ENCODE data around the gene HIP1.
A peak's percentile ranks its signal among the peaks of the same experiment; 100 is the strongest.
"Not testable (repeated sequence)": the region's sequence is repeated elsewhere in the genome, so short reads cannot be mapped to it uniquely, and the experiment has no call there.

Gene HIP1

DNA sequence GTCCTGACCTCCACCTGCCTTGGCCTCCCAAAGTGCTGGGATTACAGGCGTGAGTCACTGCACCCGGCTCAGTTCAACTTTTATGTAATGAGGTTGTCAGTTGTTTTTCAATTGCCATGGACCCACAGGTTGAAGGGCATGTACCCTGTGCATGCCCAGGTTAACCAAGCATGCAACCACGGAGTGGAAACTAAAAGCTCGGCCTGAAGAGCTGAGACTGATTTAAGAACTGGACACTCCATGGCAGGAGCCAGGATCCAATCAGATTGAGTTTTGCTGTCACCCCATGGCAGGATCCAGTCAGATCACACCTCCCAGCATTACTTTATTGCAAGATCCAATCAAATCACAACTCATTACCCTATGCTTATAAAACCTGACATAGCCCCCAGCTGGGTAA, 229.7 kb downstream of the HIP1 start:
- not testable (repeated sequence) for DNase-seq (ENCODE audit: low read depth)

DNA sequence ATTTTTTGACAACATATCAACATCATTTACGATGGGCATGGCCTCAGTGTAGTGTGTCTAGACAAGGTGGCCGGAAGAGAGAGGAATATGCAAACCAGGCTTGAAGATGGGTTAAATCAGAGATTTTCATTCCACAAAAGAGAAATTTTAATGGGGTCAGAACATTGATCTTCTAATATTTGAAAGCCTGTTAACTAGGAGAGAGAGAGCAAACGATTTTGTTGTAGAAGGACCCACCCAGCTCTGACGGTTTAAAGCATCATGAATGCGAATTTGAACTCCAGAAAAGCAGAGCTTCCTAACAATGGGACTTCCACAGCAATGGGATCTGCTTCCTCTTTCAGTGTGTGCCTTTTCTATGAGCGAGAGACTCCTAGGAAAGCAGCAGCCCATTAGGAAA, 246.7 kb downstream of the HIP1 start, which contains the start of gene SPDYE5:
SPDYE5 (plus strand) TSS at position 301 of the 400 bp plus-strand sequence. CDS start 1,728 bp downstream, outside the sequence.
- not testable (repeated sequence) for DNase-seq (ENCODE audit: low read depth)

DNA sequence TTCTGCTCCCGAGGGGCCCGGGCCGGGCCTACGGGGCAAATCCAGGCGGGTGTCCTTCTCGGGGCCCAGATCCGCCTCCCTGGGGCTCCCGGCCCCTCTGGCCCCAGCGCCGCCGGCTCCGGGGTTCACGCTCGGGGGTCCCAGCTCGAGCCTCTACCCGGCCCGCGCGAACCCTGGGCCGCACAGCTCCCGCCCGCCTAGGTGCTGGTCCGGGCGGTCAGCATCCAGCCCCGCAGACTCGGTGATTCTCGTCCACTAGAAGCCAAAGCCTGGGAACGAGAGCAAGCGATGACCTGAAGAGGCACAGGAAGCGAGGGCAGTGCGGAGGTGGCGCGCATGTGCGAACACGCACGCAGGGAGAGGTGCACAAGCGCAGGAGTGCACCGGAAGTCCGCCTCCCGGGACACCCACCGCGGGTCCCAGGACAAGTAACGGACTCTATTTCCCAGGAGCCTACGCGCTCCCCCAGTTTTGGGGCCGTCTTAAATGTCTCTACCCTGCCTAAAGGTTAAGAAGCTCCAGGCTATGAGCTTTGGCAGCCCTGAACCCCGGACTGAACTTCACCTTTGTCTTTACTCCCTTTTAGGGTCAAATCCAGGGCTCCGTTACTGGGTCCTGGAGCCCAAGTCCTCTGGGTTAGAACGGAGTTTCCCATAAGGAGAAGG, 252.6 kb downstream of the HIP1 start, which contains the start of gene POM121C:
POM121C (minus strand) TSS at position 321 of the 665 bp plus-strand sequence. CDS start 44,803 bp downstream, outside the sequence.
- DNase-seq (ENCODE audit: low read depth), result peak; percentile 74

DNA sequence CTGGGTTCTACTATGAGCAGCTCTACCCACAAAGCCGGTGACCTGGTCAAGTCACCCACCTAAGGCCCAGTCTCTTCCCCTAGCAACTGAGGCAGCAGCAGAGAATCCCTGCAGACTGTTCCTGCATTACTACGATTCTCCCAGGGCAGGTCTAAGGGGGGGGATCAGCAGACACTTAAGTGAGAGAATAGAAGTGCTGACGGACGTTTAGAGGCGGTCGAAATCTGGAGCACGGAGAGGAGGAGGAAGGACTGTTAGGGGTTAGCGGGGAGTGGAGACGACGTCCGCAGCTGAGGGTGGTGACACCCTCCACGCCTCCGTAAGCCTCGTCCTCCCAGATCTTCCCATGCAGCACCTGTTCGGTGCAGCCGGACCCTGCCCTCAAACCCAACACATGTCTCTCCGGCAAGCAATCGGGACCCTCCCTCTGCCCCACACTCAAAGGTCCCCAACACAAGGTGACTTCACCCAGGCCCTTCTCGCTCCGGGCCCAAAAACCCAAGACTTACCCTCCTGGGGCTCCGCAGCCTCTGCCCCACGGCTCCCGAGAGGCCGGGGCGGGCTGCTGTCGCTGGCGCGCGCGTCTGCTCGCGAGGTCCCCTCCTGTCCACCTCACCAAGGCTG, 253.3 kb downstream of the HIP1 start:
- not testable (repeated sequence) for DNase-seq (ENCODE audit: low read depth)

Data from stimulated activated CD8-positive, alpha-beta memory T cell treated with anti-CD3 and anti-CD28 coated beads, Interleukin-12 subunit alpha, Interleukin-12 subunit beta, amount 100 ng/mL, for 1 hour (primary cell).